WTC11 (cell line): ENCODE results near the gene MRPL19. TPM values are rescaled to one million over a fixed set of nuclear protein-coding genes. Genes with fewer than 3 reads are reported as not detected.

Experiments
- ATAC-seq: fragments of 200-7000 bp; cut with Tn5 transposase; 2 replicates; pipeline ENCODE4 v1.10.0; 2021; ENCODE audit warnings: mild to moderate bottlenecking, moderate library complexity
- CTCF ChIA-PET: fragments of 300-600 bp; sonication (Branson Sonifier 250); formaldehyde crosslinking; loops from one replicate; lab custom pipeline; 2021; ENCODE audit warnings: antibody characterized with exemption; lab: Charles Lee
- POLR2A ChIA-PET: fragments of 350-600 bp; sonication (Branson Sonifier 250); formaldehyde crosslinking; loops from one replicate; lab custom pipeline; 2021; ENCODE audit warnings: antibody characterized with exemption; lab: Charles Lee
- DNase-seq: peaks from one replicate; pipeline ENCODE4 v3.0.0; 2021; ENCODE audit warnings: low spot score
- H3K27ac Mint-ChIP-seq: 2 replicates; pipeline ENCODE4 v1.8.0; 2021; ENCODE audit warnings: mixed read lengths
- H3K27me3 Mint-ChIP-seq: 2 replicates; pipeline ENCODE4 v1.8.0; 2021; ENCODE audit warnings: low read depth, mild to moderate bottlenecking, moderate library complexity, mixed read lengths
- H3K36me3 Mint-ChIP-seq: 2 replicates; pipeline ENCODE4 v1.8.0; 2021; ENCODE audit warnings: mixed read lengths
- H3K4me1 Mint-ChIP-seq: 2 replicates; pipeline ENCODE4 v1.8.0; 2022; ENCODE audit warnings: mixed read lengths
- H3K4me3 Mint-ChIP-seq: 2 replicates; pipeline ENCODE4 v1.8.0; 2021; ENCODE audit warnings: mild to moderate bottlenecking, moderate library complexity, mixed read lengths
- H3K9me3 Mint-ChIP-seq: 2 replicates; pipeline ENCODE4 v1.8.0; 2021; ENCODE audit warnings: mixed read lengths
- ATF1 ChIP-seq: sonication (generic); formaldehyde crosslinking; IDR thresholded peaks from 2 replicates; pipeline ENCODE4 v1.8.1; 2023; ENCODE audit warnings: mild to moderate bottlenecking, moderate library complexity, missing genetic modification reagents
- FOXJ3 ChIP-seq: sonication (generic); formaldehyde crosslinking; IDR thresholded peaks from 2 replicates; pipeline ENCODE4 v1.9.0; 2021; ENCODE audit warnings: missing genetic modification reagents, mild to moderate bottlenecking, borderline replicate concordance
- FOXK1 ChIP-seq: sonication (generic); formaldehyde crosslinking; IDR thresholded peaks from 2 replicates; pipeline ENCODE4 v1.8.0; 2022; ENCODE audit warnings: mild to moderate bottlenecking, moderate library complexity, missing genetic modification reagents
- NFE2L1 ChIP-seq: sonication (generic); formaldehyde crosslinking; IDR thresholded peaks from 2 replicates; pipeline ENCODE4 v1.8.1; 2023; ENCODE audit warnings: missing genetic modification reagents
- NR1H2 ChIP-seq: sonication (generic); formaldehyde crosslinking; IDR thresholded peaks from 2 replicates; pipeline ENCODE4 v1.9.0; 2021; ENCODE audit warnings: mild to moderate bottlenecking, moderate library complexity, missing genetic modification reagents
- SMAD4 ChIP-seq: sonication (generic); formaldehyde crosslinking; IDR thresholded peaks from 2 replicates; pipeline ENCODE4 v1.8.0; 2022; ENCODE audit warnings: mild to moderate bottlenecking, missing genetic modification reagents
- TEAD1 ChIP-seq: sonication (generic); formaldehyde crosslinking; IDR thresholded peaks from 2 replicates; pipeline ENCODE4 v1.8.0; 2022; ENCODE audit warnings: mild to moderate bottlenecking, missing genetic modification reagents
- ZNF219 ChIP-seq: sonication (generic); formaldehyde crosslinking; IDR thresholded peaks from 2 replicates; pipeline ENCODE4 v1.8.0; 2023; ENCODE audit warnings: missing genetic modification reagents, mild to moderate bottlenecking, borderline replicate concordance
- ZNF317 ChIP-seq: sonication (generic); formaldehyde crosslinking; IDR thresholded peaks from 2 replicates; pipeline ENCODE4 v1.8.1; 2023; ENCODE audit warnings: low read depth, mild to moderate bottlenecking, moderate library complexity, missing genetic modification reagents, borderline replicate concordance
- total RNA-seq: library from RNA; stranded (reverse); gene quantifications from 3 replicates; pipeline ENCODE4 v1.2.3, GENCODE V29; 2021
- TF ChIP-seq, protein P1 (sequence below): sonication (generic); formaldehyde crosslinking; IDR thresholded peaks from 2 replicates; pipeline ENCODE4 v1.8.1; 2022; ENCODE audit warnings: missing genetic modification reagents, borderline replicate concordance
- TF ChIP-seq, protein P2 (sequence below): sonication (generic); formaldehyde crosslinking; IDR thresholded peaks from 2 replicates; pipeline ENCODE4 v1.8.0; 2023; ENCODE audit warnings: mild to moderate bottlenecking, missing genetic modification reagents
- TF ChIP-seq, protein P3 (sequence below): sonication (generic); formaldehyde crosslinking; IDR thresholded peaks from 2 replicates; pipeline ENCODE4 v1.8.0; 2022; ENCODE audit warnings: mild to moderate bottlenecking, missing genetic modification reagents
- TF ChIP-seq, protein P4 (sequence below): sonication (generic); formaldehyde crosslinking; conservative IDR thresholded peaks from 2 replicates; pipeline ENCODE4 v1.8.1; 2022; ENCODE audit warnings: mild to moderate bottlenecking, missing genetic modification reagents
- TF ChIP-seq, protein P5 (sequence below): fragments of 250-450 bp; sonication (Bioruptor Pico); IDR thresholded peaks from 2 replicates; pipeline ENCODE4 v1.9.0; 2021; ENCODE audit warnings: mild to moderate bottlenecking
- TF ChIP-seq, protein P6 (sequence below): sonication (generic); formaldehyde crosslinking; IDR thresholded peaks from 2 replicates; pipeline ENCODE4 v1.8.1; 2022; ENCODE audit warnings: low read depth, missing genetic modification reagents, borderline replicate concordance
- TF ChIP-seq, protein P7 (sequence below): sonication (generic); formaldehyde crosslinking; IDR thresholded peaks from 2 replicates; pipeline ENCODE4 v1.8.0; 2023; ENCODE audit warnings: missing genetic modification reagents
- TF ChIP-seq, protein P8 (sequence below): sonication (generic); formaldehyde crosslinking; IDR thresholded peaks from 2 replicates; pipeline ENCODE4 v1.8.1; 2022; ENCODE audit warnings: mild to moderate bottlenecking, missing genetic modification reagents, moderate library complexity, borderline replicate concordance

The MRPL19 gene
- total RNA-seq, 1 experiment from 2014 or later = 65.8 TPM

DNA sequence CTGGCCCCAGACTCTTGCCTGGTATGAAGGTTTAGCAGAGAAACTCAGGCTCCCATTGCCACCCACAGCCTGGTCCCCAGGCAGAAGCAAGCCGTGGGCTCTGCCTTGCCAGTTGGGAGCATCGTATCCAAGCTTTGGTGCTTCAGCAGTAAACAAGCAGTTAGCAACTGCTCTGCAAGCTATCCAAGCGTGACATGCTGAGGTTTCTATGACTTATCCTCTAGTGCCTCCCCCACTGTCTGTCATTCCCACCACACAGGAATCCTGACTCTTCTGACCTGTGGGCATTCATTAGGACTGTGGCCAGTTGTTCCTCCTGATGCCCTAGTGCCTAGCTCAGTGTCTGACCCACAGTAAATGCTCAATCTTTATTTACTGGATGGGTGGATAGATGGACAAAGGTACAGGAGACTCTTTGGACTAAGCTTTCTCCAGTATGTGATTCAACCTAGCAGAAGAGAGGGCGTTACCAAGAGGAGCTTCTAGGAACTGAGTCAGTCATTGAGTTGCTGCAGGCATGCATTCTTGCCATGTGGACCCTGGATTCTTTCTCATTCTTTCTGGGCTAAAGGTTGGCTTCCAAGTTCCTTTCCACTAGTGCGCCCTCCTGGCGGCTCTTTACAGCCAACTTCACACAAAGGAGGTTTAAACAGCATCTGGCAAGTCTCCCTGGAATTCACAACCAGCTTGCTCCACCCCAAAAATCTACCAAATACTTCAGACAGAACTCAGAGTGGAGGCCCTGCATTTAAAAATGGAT, 40.6 kb upstream of the MRPL19 start:
- no peak overlapping the region for H3K4me3 Mint-ChIP-seq
- POLR2A ChIA-PET = no interaction called here
- peaks cover 16% of the 10 kb centered on the region for H3K27me3 Mint-ChIP-seq
- no peak for TF ChIP-seq FOXK1 (CRISPR knock-in tag)
- TF ChIP-seq, protein P1, sequence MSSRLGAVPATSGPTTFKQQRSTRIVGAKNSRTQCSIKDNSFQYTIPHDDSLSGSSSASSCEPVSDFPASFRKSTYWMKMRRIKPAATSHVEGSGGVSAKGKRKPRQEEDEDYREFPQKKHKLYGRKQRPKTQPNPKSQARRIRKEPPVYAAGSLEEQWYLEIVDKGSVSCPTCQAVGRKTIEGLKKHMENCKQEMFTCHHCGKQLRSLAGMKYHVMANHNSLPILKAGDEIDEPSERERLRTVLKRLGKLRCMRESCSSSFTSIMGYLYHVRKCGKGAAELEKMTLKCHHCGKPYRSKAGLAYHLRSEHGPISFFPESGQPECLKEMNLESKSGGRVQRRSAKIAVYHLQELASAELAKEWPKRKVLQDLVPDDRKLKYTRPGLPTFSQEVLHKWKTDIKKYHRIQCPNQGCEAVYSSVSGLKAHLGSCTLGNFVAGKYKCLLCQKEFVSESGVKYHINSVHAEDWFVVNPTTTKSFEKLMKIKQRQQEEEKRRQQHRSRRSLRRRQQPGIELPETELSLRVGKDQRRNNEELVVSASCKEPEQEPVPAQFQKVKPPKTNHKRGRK (CRISPR knock-in tag) = no peak
- TF ChIP-seq, protein P2, sequence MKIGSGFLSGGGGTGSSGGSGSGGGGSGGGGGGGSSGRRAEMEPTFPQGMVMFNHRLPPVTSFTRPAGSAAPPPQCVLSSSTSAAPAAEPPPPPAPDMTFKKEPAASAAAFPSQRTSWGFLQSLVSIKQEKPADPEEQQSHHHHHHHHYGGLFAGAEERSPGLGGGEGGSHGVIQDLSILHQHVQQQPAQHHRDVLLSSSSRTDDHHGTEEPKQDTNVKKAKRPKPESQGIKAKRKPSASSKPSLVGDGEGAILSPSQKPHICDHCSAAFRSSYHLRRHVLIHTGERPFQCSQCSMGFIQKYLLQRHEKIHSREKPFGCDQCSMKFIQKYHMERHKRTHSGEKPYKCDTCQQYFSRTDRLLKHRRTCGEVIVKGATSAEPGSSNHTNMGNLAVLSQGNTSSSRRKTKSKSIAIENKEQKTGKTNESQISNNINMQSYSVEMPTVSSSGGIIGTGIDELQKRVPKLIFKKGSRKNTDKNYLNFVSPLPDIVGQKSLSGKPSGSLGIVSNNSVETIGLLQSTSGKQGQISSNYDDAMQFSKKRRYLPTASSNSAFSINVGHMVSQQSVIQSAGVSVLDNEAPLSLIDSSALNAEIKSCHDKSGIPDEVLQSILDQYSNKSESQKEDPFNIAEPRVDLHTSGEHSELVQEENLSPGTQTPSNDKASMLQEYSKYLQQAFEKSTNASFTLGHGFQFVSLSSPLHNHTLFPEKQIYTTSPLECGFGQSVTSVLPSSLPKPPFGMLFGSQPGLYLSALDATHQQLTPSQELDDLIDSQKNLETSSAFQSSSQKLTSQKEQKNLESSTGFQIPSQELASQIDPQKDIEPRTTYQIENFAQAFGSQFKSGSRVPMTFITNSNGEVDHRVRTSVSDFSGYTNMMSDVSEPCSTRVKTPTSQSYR (CRISPR knock-in tag) = no peak
- TF ChIP-seq, all 79 proteins: peak for 0
- H3K36me3 Mint-ChIP-seq = no peaks in the 10 kb centered on the region
- peaks cover 13% of the 10 kb centered on the region for H3K4me1 Mint-ChIP-seq
- H3K9me3 Mint-ChIP-seq = peaks cover 5% of the 10 kb centered on the region; the same call in 1 of the 2 replicates
- DNase-seq (no peak), ATAC-seq (peak; percentile 27)
- H3K27ac Mint-ChIP-seq = no peak overlapping the region
- CTCF ChIA-PET = interaction anchor here (0.7 to 2.4 kb wide), 9 partner anchors 22 to 143 kb away, joined by 3 to 10 read pairs (median 4); partner anchors contain the start of gene EVA1A

DNA sequence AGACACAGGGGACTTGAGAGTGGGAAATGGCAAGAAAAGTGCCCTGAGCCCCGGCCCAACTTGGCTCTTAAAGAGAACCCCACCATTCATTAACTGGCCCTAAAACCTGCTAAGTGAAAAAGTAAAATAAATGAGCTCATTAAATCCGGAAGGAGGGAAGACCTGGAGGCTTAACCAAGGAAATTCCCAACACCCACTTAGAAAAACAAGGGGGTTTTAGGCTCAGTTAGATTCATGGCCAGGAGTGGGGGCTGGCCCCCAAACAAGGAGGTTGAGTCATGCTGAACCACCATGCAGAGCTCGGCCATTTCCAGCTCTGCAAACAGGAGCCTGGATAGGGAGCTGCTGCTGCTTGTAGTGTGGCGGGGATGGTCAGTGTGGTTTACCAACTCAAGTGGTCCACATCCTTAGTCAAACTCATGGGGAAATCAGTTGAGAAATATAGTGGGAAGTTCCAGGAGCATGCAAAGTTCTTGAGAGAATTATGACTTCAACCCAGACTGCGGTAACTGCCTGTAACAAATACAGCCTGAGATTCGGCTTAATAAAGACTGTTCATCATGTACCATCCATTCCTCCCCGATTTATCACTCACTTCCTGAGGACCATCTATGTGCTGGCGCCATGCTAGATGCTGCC, 39.7 kb upstream of the MRPL19 start:
- Mint-ChIP-seq H3K27me3 (peaks cover 16% of the 10 kb centered on the region), H3K36me3 (no peaks in the 10 kb centered on the region), H3K27ac (no peak overlapping the region), H3K4me3 (no peak overlapping the region), H3K9me3 (peaks cover 7% of the 10 kb centered on the region), H3K4me1 (peaks cover 13% of the 10 kb centered on the region)
- CTCF ChIA-PET = interaction anchor here (1.2 to 2.4 kb wide), 6 partner anchors 21 to 144 kb away, joined by 4 to 10 read pairs (median 7); partner anchors contain the start of gene EVA1A
- no peak for ATAC-seq
- POLR2A ChIA-PET = no interaction called here
- no peak for DNase-seq
- TF ChIP-seq, protein P3, sequence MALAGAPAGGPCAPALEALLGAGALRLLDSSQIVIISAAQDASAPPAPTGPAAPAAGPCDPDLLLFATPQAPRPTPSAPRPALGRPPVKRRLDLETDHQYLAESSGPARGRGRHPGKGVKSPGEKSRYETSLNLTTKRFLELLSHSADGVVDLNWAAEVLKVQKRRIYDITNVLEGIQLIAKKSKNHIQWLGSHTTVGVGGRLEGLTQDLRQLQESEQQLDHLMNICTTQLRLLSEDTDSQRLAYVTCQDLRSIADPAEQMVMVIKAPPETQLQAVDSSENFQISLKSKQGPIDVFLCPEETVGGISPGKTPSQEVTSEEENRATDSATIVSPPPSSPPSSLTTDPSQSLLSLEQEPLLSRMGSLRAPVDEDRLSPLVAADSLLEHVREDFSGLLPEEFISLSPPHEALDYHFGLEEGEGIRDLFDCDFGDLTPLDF (CRISPR knock-in tag) = no peak
- TF ChIP-seq ZNF219 (no peak), NFE2L1 (CRISPR knock-in tag) (no peak), ATF1 (no peak), NR1H2 (no peak), TEAD1 (CRISPR knock-in tag) (no peak), SMAD4 (CRISPR knock-in tag) (no peak), ZNF317 (CRISPR knock-in tag) (no peak), FOXJ3 (CRISPR knock-in tag) (no peak)
- TF ChIP-seq, protein P4, sequence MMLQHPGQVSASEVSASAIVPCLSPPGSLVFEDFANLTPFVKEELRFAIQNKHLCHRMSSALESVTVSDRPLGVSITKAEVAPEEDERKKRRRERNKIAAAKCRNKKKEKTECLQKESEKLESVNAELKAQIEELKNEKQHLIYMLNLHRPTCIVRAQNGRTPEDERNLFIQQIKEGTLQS (CRISPR knock-in tag) = no peak
- TF ChIP-seq, protein P5, sequence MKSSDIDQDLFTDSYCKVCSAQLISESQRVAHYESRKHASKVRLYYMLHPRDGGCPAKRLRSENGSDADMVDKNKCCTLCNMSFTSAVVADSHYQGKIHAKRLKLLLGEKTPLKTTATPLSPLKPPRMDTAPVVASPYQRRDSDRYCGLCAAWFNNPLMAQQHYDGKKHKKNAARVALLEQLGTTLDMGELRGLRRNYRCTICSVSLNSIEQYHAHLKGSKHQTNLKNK (CRISPR knock-in tag) = no peak
- TF ChIP-seq, protein P2 (CRISPR knock-in tag) = no peak
- TF ChIP-seq, protein P6, sequence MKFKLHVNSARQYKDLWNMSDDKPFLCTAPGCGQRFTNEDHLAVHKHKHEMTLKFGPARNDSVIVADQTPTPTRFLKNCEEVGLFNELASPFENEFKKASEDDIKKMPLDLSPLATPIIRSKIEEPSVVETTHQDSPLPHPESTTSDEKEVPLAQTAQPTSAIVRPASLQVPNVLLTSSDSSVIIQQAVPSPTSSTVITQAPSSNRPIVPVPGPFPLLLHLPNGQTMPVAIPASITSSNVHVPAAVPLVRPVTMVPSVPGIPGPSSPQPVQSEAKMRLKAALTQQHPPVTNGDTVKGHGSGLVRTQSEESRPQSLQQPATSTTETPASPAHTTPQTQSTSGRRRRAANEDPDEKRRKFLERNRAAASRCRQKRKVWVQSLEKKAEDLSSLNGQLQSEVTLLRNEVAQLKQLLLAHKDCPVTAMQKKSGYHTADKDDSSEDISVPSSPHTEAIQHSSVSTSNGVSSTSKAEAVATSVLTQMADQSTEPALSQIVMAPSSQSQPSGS (CRISPR knock-in tag) = no peak
- TF ChIP-seq, protein P7, sequence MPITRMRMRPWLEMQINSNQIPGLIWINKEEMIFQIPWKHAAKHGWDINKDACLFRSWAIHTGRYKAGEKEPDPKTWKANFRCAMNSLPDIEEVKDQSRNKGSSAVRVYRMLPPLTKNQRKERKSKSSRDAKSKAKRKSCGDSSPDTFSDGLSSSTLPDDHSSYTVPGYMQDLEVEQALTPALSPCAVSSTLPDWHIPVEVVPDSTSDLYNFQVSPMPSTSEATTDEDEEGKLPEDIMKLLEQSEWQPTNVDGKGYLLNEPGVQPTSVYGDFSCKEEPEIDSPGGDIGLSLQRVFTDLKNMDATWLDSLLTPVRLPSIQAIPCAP (CRISPR knock-in tag) = no peak
- TF ChIP-seq, protein P8, sequence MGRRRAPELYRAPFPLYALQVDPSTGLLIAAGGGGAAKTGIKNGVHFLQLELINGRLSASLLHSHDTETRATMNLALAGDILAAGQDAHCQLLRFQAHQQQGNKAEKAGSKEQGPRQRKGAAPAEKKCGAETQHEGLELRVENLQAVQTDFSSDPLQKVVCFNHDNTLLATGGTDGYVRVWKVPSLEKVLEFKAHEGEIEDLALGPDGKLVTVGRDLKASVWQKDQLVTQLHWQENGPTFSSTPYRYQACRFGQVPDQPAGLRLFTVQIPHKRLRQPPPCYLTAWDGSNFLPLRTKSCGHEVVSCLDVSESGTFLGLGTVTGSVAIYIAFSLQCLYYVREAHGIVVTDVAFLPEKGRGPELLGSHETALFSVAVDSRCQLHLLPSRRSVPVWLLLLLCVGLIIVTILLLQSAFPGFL (CRISPR knock-in tag) = no peak
